CD1c-positive myeloid dendritic cell (primary cell): ENCODE measurements around the gene SLC25A21.
"Not testable (repeated sequence)": the region's sequence is repeated elsewhere in the genome, so short reads cannot be mapped to it uniquely, and the experiment has no call there.

Experiments used
- DNase-seq: peaks from one replicate; pipeline ENCODE4 v3.0.0-alpha.2; 2016; ENCODE audit errors: extremely low spot score

Gene SLC25A21

GRCh38 chr14:36824854-36825253 lies 347.6 kb downstream of the SLC25A21 start:
- no peak for DNase-seq

GRCh38 chr14:36823651-36824050 lies 348.8 kb downstream of the SLC25A21 start:
- no peak for DNase-seq

- no peak for DNase-seq
Measured at GRCh38 chr14:36822685-36823084, 349.7 kb downstream of the SLC25A21 start.

GRCh38 chr14:36820901-36821300 lies 351.5 kb downstream of the SLC25A21 start:
- DNase-seq, result no peak

- no peak for DNase-seq
Measured at GRCh38 chr14:36820111-36820709, 352.2 kb downstream of the SLC25A21 start.

- no peak for DNase-seq
Measured at GRCh38 chr14:36818794-36819384, 353.5 kb downstream of the SLC25A21 start.

GRCh38 chr14:36818246-36818645 lies 354.2 kb downstream of the SLC25A21 start:
- no peak for DNase-seq

GRCh38 chr14:36817071-36817930 lies 355.1 kb downstream of the SLC25A21 start:
- DNase-seq, result no peak

GRCh38 chr14:36816481-36816880 lies 355.9 kb downstream of the SLC25A21 start:
- DNase-seq, result no peak

- DNase-seq, result not testable (repeated sequence)
Measured at GRCh38 chr14:36814783-36815182, 357.6 kb downstream of the SLC25A21 start.

- DNase-seq, result no peak
Measured at GRCh38 chr14:36810209-36810608, 362.2 kb downstream of the SLC25A21 start.

- DNase-seq, result no peak
Measured at GRCh38 chr14:36807727-36808126, 364.7 kb downstream of the SLC25A21 start.

GRCh38 chr14:36805131-36805559 lies 367.3 kb downstream of the SLC25A21 start:
- DNase-seq, result no peak

- DNase-seq, result no peak
Measured at GRCh38 chr14:36797634-36798033, 374.8 kb downstream of the SLC25A21 start.

GRCh38 chr14:36791402-36791801 lies 381.0 kb downstream of the SLC25A21 start:
- no peak for DNase-seq

GRCh38 chr14:36785511-36785910 lies 386.9 kb downstream of the SLC25A21 start:
- no peak for DNase-seq

- DNase-seq, result no peak
Measured at GRCh38 chr14:36784541-36784940, 387.9 kb downstream of the SLC25A21 start.

GRCh38 chr14:36781897-36782296 lies 390.5 kb downstream of the SLC25A21 start:
- no peak for DNase-seq

GRCh38 chr14:36773558-36773957 lies 398.8 kb downstream of the SLC25A21 start:
- no peak for DNase-seq

GRCh38 chr14:36773136-36773540 lies 399.3 kb downstream of the SLC25A21 start:
- DNase-seq, result no peak

GRCh38 chr14:36771028-36771640 lies 401.3 kb downstream of the SLC25A21 start:
- no peak for DNase-seq

GRCh38 chr14:36768638-36769337 lies 403.6 kb downstream of the SLC25A21 start:
- no peak for DNase-seq
